CD4-positive, alpha-beta T cell treated with Interleukin-17A for 1 hour (primary cell): ENCODE measurements around the gene MACROD2.

Source experiments
- DNase-seq: peaks from one replicate; pipeline ENCODE4 v3.0.0-alpha.2; 2020

MACROD2 gene

DNA sequence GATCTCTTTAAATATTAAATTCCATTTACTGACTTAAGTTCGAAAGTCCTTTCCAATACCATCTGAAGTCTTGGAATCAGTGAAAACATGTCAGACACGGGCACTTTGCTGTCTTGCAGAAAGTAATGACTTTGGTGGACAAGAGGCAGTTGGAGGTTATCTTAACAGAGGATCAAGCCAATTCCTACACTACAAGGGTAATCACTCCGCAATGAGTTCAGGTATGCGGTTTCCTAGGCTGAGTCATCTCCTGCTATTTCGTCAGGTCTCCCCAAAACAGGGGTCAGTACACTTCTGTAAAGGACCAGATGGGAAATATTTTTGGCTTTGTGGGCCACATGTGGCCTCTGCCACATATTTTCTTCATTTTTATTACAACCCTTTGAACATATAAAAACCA is 1921.3 kb downstream of the MACROD2 start:
- no peak for DNase-seq

DNA sequence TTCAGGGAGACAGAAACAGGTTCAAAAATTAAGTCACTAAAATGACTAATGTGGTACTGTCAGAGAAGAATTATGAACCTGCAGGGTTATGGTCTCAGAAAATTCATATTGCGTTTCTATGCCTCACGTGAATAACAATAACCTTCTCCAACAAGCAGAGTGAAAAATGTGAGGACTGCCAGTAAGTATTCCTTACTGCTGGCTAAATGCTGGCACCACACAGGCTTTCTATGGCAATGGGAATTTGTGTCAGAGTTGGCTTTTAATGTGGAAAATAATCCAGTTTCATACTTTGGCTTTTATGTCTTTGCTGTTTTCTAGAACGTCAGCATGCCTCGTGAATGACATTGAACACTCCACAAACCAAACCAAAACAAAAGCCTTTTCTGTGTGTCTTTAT is 1922.0 kb downstream of the MACROD2 start:
- DNase-seq = no peak

DNA sequence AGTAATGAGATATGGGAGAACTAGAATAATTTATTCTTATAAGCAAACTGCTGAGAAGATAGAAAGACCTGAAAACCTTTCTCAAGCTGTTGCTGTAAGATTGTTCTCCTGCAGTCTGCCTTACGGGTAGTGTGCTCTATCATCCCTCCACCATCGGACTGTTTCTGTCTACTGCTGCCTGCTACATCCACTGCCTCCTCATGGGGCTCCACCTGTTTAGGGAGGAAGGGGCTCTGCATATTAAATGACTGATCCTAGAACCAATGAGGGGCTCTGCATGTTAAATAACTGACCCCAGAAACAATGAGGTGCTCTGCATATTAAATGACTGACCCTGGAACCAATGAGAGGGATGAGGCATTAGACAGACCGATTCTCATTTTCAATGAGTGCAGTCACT is 1923.3 kb downstream of the MACROD2 start:
- DNase-seq = no peak

DNA sequence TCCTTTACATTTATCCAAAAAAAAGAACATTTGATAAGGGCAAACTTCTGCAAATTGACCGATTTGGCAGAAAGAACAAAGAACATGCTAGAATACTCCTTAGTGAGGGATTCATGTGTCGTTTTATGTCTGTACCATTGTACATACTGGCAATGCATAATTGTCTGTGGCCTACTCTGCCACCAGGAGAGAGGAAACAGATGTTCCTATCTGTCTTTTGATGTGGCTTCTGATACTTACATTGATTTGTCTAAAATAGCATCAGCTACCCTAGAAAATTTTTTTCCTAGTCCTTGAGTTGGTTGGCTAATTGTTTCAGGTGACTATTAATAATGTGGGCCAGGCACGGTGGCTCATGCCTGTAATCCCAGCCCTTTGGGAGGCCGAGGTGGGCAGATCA is 1923.8 kb downstream of the MACROD2 start:
- no peak for DNase-seq

DNA sequence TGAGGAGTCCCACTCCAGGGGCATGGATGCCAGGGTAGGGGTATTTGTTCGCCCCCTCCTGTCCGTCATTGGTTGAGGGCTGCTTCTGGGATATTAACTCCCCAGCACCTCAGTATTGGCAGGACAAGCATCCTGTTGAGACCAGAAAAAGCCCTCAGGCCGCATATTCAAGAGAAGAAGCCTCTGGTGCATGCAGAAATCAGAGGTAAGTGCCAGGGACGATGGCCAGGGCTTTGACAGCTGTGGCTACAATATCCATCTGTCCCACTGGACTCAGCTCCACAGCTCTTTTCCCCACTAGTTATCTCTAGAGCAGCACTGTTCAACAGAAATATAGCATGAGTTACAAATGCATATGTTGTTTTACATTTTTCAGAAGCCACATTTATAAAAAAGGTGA is 1926.6 kb downstream of the MACROD2 start:
- DNase-seq = no peak

DNA sequence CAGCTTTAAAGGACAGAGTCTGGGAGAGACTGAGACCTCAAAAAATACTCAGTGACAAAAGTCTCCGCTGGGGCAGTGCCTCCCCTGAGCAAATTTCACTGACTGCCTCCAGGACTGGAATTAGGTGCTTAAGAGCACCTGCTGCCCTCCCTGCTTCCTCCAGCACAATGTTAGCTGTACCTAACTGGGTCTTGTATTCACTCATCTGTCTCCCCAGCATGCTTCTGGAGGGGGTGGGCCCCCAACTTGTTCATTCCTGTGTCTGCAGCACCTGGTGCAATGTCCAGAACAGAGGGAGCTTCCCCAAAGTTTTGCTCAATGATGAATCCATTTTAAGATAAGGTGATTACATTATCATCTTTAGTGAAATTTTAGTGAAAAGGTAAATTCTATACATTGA is 1927.2 kb downstream of the MACROD2 start:
- no peak for DNase-seq

DNA sequence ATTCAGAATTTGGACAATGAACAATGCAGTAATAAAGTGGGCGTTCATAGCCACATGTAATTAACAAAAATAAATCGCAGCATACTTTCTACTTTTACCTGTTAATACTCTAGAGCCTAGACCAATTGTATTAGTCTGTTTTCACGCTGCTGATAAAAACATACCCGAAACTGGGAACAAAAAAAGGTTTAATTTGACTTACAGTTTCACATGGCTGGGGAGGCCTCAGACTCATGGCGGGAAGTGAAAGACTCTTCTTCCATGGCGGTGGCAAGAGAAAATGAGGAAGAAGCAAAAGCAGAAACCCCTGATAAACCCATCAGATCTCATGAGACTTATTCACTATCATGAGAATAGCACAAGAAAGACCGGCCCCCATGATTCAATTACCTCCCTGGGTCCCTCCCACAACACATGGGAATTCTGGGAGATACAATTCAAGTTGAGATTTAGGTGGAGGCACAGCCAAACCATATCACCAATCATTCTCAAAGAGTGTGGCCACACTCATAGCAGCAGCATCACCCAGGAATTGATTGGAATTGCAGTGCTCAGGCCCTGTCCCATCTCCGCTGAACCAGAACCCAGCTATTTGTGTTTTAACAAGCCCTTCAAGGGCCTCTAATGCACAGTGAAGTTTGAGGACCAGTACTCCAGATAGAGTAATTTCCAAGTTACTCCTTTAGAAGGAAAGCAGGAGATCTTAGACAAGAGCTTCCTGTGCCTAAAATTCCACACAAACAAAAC is 1927.9 kb downstream of the MACROD2 start:
- DNase-seq = no peak

DNA sequence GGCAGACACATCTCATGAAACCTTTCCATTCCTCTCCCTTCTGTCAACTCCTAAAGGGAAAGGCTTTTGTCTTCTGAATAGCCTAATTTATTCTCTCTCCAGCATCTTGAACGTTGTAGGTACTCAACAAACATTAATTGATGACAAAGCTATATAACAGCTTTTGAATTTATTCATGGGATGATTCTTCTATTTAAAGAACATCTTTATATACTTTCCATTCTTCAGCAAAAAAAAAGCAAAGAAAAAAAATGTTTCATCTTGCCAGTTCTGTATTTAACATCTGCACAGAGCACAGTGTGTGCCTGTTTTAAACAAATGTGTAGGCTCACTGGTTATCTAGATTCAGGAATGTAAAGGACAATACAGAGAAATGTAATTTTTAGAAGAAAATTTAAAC is 1929.2 kb downstream of the MACROD2 start:
- no peak for DNase-seq

DNA sequence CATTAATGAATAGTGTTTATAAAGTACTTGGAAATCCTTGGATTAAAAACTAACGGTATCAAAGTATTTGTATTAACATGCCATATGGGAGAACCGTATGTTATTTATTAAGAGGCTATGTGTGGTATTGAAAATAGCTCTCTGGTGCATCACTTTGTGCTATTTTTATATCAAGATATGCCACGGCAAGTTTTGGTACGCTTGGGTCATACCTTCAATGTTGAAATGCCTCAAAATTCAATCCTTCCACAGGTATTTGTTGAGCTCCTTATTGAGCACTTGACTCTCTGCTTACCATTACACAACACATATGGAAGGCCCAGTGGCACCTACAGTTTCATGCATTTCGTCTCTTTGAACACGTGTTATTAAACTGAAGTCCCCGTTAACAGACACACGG is 1930.1 kb downstream of the MACROD2 start:
- DNase-seq = no peak

DNA sequence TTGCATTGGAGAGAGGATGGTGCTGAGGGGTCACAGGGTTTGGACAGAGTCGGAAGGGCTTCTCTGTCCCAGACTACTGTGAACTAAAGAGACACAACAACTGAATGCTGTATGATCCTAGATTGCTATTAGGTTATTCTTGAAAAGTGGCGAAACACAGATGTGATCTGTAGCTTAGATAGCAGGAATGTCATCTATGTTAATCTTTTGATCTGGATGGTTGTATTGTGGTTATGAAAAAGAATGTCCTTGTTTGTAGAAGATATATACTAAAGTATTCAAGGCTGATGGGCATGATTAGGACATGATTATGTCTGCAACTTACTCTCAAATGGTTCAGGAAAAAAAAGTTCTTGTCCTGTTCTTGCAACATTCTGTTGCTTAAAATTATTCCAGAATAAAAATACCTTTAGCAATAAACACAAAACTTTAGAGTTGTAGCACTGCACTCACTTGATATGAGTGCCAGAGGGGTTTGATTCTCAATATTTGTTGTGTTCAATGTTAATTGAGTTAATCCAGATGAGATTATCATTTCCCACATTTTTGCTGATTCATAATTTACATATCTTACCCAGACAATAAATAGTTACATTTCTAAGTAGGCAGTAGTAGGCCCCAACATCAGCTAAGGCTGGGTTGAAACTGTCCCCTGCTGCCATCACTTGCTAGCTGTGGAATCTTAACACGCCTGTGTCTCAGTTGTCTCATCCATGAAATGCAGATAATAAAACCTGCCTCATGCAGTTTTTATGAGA is 1932.8 kb downstream of the MACROD2 start:
- DNase-seq = no peak

DNA sequence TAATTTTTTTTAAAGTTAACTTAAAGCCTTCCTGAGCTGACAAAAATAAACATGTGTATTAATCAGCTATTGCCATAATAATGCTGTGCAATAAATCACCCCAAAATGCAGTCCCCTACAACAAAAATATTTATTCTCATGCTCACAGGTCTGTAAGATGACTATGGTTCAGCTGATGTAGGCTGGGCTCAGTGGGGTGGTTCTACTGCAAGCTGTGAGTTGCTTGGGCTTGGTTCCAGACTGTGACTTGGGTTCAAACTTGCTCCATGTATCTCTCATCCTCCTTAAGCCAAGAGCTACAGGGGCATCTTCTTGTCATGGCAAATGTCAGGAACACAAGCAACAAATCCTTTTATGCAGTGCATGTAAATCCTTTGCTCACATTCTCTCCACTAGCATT is 1933.6 kb downstream of the MACROD2 start:
- no peak for DNase-seq

DNA sequence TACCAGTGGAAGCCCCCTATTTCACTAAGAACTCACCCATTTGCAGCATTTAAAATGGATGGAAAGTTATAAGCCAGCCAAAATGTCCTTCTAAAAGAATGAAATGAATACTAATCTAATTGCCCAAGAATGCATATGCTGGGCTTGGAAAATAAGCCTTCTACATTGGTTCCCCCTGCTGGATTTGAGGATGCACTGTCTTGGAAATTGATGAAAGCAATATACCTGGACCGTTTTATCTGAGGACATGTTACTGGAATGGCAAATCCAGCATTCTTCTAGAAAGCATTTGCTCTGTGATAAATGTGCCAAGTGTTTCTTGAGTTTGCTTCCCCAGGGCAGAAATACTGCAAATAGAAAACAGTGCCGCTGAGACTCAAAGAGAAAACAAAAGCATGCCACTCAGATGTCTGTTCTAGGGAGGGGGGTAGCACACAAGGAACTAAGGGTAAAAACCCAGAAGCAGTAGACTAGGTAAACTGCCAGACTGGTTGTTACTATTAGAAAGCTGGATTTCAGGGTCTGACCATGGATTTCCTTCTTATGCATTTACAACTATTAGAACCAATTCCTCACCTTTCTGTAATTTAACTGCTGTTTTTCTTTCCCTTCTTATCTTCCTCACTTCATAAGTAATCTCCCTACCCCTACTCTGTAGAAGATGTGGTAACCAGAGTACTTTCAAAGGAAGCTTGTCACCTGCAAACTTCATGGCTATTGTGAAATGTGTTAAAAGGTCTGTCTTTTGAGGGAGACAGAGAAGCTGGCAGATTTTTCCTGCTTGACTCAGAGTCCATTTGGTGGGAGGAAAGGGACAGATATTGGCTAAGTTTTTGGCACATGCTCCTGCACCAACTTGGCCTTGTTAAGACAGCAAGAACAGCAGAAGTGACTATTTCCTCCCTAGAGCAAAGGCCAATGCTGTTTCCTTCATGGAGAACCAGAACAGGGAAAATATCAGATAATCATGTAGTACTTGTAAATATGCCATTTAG is 1935.3 kb downstream of the MACROD2 start:
- no peak for DNase-seq

DNA sequence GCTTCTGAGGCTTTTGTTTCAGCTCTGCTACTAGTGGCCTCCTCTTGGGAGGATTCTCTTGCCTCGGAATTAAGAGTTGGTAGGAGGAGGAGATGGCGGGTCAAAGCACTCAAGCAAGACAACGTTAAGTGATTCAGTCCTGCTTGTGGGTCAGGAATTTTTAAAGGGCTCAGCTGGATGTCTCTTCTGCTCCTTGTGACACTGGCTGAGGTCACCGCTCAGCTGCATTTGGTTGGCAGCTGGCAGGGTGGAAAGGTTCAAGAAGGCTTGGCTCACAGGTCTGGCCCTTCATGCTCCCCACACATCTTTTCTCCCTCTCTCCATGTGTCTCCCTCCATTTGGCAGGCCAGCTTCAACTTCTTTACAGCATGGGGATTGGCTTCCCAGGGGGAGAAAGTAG is 1936.6 kb downstream of the MACROD2 start:
- DNase-seq = no peak

DNA sequence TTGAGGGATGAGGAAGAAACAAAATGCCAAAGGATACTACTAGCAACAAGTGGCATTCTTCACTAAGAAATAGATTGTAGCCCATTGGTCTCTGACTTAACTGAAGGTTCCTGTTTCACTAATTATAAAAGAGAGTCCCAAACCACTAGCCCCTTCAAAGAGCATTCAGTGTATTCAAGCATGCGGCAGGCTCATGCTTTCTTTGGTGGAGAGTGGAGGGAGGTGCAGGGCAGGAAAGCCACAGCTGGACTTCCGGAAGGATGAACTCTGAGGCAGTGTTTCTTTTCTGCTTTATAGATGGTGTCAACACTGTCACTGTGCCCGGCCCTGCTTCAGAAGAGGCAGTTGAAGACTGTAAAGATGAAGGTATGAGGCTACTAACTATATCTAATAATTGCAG is 1941.9 kb downstream of the MACROD2 start:
- DNase-seq = no peak

DNA sequence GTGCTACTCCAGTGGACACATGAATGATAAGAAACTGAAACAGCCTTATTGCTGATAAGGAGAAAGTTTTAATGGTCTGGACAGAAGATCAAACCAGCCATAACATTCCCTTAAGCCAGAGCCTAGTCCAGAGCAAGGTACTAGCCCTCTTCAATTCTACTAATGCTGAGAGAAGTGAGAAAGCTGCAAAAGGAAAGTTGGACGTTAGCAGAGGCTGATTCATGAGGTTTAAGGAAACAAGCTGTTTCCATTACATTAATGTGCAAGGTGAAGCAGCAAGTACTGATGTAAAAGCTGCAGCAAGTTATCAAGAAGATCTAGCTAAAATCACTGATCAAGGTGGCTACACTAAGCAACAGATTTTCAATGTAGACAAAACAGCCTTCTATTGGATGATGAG is 1943.5 kb downstream of the MACROD2 start:
- DNase-seq = no peak

DNA sequence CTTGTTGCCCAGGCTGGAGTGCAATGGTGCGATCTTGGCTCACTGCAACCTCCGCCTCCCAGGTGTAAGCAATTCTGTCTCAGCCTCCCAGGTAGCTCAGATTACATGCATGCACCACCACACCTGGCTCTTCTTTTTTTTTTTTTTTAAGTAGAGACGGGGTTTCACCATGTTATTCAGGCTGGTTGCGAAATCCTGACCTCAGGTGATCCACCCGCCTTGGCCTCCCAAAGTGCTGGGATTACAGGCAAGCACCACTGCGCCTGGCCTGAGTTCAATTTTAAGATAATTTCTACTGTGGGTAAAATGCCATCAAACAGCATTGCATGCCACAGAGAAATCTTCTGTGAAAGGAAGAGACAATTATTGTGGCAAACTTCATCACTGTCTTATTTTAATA is 1944.8 kb downstream of the MACROD2 start:
- DNase-seq = no peak

DNA sequence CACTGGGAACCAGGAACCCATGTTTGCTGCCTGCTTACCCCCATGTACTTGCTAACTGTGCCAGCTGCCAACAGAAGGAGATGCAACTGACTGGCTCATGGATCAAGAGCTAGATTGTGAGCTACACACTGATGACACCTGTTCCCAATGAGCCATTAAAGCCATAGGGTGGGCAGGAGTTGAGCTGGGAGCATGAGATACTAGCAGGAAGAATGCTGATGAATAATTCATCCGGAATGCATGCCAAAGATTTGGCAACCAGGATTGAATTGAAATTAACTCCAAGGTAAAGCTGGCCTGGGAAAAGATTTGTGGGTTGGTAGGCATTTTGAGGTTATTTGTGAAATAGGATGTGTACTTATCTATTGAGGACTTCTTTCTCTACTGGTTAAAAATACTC is 1946.8 kb downstream of the MACROD2 start:
- DNase-seq = no peak

DNA sequence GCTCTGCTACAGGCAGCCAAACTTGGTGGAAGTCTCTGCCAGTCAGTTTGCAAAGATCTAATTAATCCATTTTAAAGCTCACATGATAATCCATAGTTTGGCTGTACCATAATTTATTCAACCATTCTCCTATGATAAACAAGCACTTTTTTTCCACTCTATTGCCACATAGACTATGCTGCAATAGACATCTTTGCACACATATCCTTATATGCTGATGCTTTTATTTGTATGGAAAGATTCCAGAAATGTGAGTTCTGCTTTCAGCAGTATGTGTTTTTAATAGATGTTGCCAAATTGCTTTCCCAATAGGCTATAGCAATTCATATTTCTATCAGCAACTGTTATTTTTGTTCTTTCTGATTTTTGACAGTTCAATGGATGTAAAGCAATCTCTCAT is 1950.0 kb downstream of the MACROD2 start:
- DNase-seq = no peak

DNA sequence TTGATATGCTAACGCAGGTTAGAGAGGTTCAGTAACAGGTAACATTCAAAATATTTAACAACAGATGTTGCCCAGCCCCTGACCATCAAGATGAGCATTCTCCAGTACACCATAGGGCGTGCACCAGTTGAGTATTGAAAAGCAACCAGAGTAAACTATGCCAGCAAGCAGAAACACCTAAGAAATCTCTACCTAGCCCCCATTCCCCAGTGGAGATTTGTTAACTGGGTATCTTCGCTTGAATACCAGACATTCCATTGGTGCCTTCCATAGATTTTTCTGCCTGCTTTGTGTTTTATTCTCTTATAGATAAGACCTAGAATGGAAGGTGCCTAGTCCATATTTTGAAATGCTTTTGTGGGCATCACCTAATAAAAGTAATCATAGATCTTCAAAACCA is 1954.1 kb downstream of the MACROD2 start:
- DNase-seq = no peak

DNA sequence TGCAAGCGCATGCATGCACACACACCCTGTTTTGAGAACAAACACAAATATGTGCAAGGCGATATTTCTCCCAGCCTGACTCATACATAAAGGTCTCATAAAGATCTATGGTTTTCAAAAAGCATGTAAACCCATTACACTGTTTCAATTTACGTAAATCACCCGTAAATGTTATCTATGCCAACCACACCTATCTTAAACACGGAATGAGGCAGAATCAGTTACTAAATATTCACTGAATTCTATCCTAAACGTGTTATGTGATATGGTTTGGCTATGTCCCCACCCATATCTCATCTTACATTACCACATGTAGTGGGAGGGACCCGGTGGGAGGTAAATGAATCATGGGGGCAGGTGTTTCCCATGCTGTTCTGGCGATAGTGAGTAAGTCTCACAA is 1956.3 kb downstream of the MACROD2 start:
- no peak for DNase-seq

DNA sequence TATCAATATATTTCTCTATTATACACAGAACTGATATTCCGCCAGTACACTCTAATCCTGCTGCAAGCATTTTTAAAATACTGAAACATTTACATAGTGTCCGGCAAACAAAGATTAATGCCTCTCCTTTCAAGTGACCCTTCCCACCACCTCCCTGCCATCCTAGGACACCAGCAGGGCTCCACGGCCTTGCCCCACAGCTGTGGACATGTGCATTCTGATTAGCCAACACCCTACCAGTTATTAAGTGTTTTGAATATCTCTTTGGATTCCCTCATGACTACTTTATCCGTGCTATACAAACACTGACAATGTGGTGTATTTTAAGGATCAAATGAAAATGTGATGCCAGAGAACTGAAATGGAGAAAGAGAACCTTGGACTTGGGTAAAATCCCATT is 1962.8 kb downstream of the MACROD2 start:
- DNase-seq = no peak

DNA sequence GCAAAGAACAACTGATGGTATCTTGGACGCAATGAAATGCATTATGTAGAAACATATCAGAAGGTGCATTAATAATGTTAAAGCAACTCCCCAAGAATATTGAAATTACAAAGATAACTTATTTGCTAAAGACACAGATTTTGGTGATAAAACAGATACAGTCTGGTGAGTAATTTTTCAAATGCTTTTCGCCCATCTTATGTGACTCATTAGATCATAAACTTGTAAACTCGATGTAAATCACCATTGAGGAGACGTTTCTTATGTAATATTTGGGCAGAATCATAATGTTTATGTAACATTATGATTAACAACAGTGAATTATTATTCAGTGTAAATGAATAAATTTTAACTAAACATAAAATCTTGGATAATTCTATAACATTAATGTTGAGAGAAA is 1969.8 kb downstream of the MACROD2 start:
- DNase-seq = no peak

DNA sequence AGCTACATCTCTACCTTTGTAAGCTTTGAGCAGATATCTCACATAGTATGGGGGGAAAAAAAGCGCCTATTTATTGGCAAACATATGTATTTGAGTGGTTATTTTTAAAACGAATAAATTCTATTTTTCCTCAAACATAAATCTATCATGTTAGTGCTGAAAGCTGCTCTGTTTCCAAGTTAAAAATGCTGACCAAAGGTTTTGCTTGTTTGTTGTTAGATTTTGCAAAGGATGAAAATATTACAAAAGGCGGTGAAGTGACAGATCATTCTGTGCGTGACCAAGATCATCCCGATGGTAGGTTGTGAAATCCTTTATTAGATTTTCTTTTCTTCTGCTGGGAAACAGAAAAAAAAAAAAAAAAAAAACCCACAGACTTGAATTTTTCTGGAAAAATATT is 1972.0 kb downstream of the MACROD2 start:
- no peak for DNase-seq
